HT-29 (cell line): ENCODE measurements around the gene COPS8. TPM values are rescaled to one million over a fixed set of nuclear protein-coding genes. Genes with fewer than 3 reads are reported as not detected.

ENCODE experiments used
- DNase-seq: peaks from one replicate; pipeline ENCODE4 v3.0.0-alpha.2; 2015; ENCODE audit warnings: low spot score
- total RNA-seq: library from RNA; depleted of rRNA; stranded (reverse); fragments of >200 nt; shearing (Covaris generic); gene quantifications from 2 replicates; pipeline ENCODE4 v1.2.3, GENCODE V29; 2014

COPS8 gene
- total RNA-seq, 1 experiment from 2014 or later = 61.1 TPM

GRCh38 chr2:237130562-237131421 lies 45.1 kb downstream of the COPS8 start:
- no peak for DNase-seq

- no peak for DNase-seq
These were observed 46.3 kb downstream of the COPS8 start for GRCh38 chr2:237131749-237132533.

- DNase-seq = peak; percentile 59
These were observed 47.1 kb downstream of the COPS8 start for GRCh38 chr2:237132799-237133198.

- no peak for DNase-seq
These were observed 48.9 kb downstream of the COPS8 start for GRCh38 chr2:237134321-237135230.

- no peak for DNase-seq
These were observed 51.1 kb downstream of the COPS8 start for GRCh38 chr2:237136824-237137223.

GRCh38 chr2:237137626-237138323 lies 52.1 kb downstream of the COPS8 start:
- no peak for DNase-seq

- no peak for DNase-seq
These were observed 53.5 kb downstream of the COPS8 start for GRCh38 chr2:237139123-237139675.

GRCh38 chr2:237140689-237141285 lies 55.1 kb downstream of the COPS8 start:
- no peak for DNase-seq

- no peak for DNase-seq
These were observed 55.9 kb downstream of the COPS8 start for GRCh38 chr2:237141571-237142051.

GRCh38 chr2:237143118-237143517 lies 57.4 kb downstream of the COPS8 start:
- DNase-seq = no peak

GRCh38 chr2:237143676-237144440 lies 58.2 kb downstream of the COPS8 start:
- DNase-seq = no peak

GRCh38 chr2:237144516-237144915 lies 58.8 kb downstream of the COPS8 start:
- no peak for DNase-seq

GRCh38 chr2:237147317-237147716 lies 61.6 kb downstream of the COPS8 start:
- no peak for DNase-seq

- no peak for DNase-seq
These were observed 62.9 kb downstream of the COPS8 start for GRCh38 chr2:237148624-237149023.

GRCh38 chr2:237149425-237149824 lies 63.7 kb downstream of the COPS8 start:
- no peak for DNase-seq
